ENCODE measurements around the gene PRAMEF11. TPM values are rescaled to one million over a fixed set of nuclear protein-coding genes. Genes with fewer than 3 reads are reported as not detected.

The PRAMEF11 gene
- total and polyA plus RNA-seq, 2 of the 8 experiments (the other 6 are each of a cell fraction or from before 2014, with no cell fraction given), result not detected

- TF ChIP-seq CHD7 (IDR thresholded peaks at IDR 0.05; ENCODE audit: insufficient replicate concordance, low read length) (no peak), POU5F1 (IDR thresholded peaks at IDR 0.05; ENCODE audit: low read depth, low read length) (no peak), PHF8 (conservative IDR thresholded peaks at IDR 0.05; ENCODE audit: low read depth, low read length) (no peak), HDAC6 (IDR thresholded peaks at IDR 0.05; ENCODE audit: low read depth, low read length) (no peak), SP4 (IDR thresholded peaks at IDR 0.05; ENCODE audit: low read length) (no peak), POLR2A (IDR thresholded peaks at IDR 0.05; ENCODE audit: control extremely low read depth in 1 of 2, low read depth in 2 of 2, low read length in 2 of 2) (no peak), KDM5A (IDR thresholded peaks at IDR 0.05; ENCODE audit: low read length) (no peak), E2F6 (IDR thresholded peaks at IDR 0.05) (no peak), SIX5 (IDR thresholded peaks at IDR 0.05; ENCODE audit: low read depth, low read length) (no peak), USF2 (IDR thresholded peaks at IDR 0.05; ENCODE audit: low read length) (no peak), NRF1 (IDR thresholded peaks at IDR 0.05; ENCODE audit: low read depth, low read length) (no peak)
Measured at GRCh38 chr1:12851779-12852178, 20.6 kb upstream of the PRAMEF11 start (continued).
